SK-N-SH (cell line): ENCODE results near the gene CCDC80. TPM values are rescaled to one million over a fixed set of nuclear protein-coding genes. Genes with fewer than 3 reads are reported as not detected.
A peak's percentile ranks its signal among the peaks of the same experiment; 100 is the strongest.

Experiments used
- CTCF ChIA-PET: fragments of 300-600, 350-600 bp; formaldehyde crosslinking; extraction: SDS; loops from one replicate; lab custom pipeline; 2021; lab: Yijun Ruan, JAX
- POLR2A ChIA-PET: fragments of 350-600 bp; sonication (Branson Sonifier 250); formaldehyde crosslinking; extraction: SDS; loops from one replicate; lab custom pipeline; 2020; ENCODE audit warnings: antibody characterized with exemption, inconsistent platforms; lab: Yijun Ruan, JAX
- DNase-seq: peaks from one replicate; pipeline ENCODE4 v3.0.0; 2012
- H2AFZ ChIP-seq: fragments of 200-600 bp; sonication (generic); 2 replicates; pipeline ENCODE4 v1.8.1; 2016; ENCODE audit warnings: antibody characterized with exemption, mild to moderate bottlenecking, low read depth
- H3F3A ChIP-seq: fragments of 200-600 bp; sonication (generic); replicated peaks from 2 replicates; pipeline ENCODE3; 2016; ENCODE audit warnings: antibody characterized with exemption, mild to moderate bottlenecking; ENCODE audit not compliant: insufficient read depth
- H3K27ac ChIP-seq, 2 experiments: fragments of 200-500 bp in 1 of 2; fragments of 200-600 bp in 1 of 2; sonication (Bioruptor generic) in 1 of 2; sonication (generic), shearing (Covaris generic) in 1 of 2; 2 replicates each; pipeline versions ENCODE4 v1.5.1 to v1.6.1; 2014 to 2016; ENCODE audit warnings: low read depth in 2 of 2, inconsistent platforms in 1 of 2, low read length in 1 of 2, mild to moderate bottlenecking in 1 of 2, mixed read lengths in 1 of 2
- H3K27me3 ChIP-seq: fragments of 200-600 bp; sonication (generic), shearing (Covaris generic); 2 replicates; pipeline ENCODE4 v1.6.1; 2016; ENCODE audit warnings: mixed run types; ENCODE audit not compliant: insufficient read depth
- H3K36me3 ChIP-seq, 2 experiments: fragments of 200-500 bp in 1 of 2; fragments of 200-600 bp in 1 of 2; sonication (Bioruptor generic) in 1 of 2; sonication (generic) in 1 of 2; replicated peaks in 1 of 2; 2 replicates each; pipeline versions ENCODE3 to v1.5.1; 2014 to 2016; ENCODE audit warnings: low read length in 1 of 2, mild to moderate bottlenecking in 1 of 2; ENCODE audit not compliant: insufficient read depth in 2 of 2, control insufficient read depth in 1 of 2
- H3K4me1 ChIP-seq, 2 experiments: fragments of 200-500 bp in 1 of 2; fragments of 200-600 bp in 1 of 2; sonication (Bioruptor generic) in 1 of 2; sonication (generic), shearing (Covaris generic) in 1 of 2; 2 replicates each; pipeline versions ENCODE4 v1.5.1 to v1.6.1; 2014 to 2016; ENCODE audit warnings: low read depth in 1 of 2, low read length in 1 of 2, mixed run types in 1 of 2; ENCODE audit not compliant: insufficient read depth in 2 of 2, control insufficient read depth in 1 of 2
- H3K4me2 ChIP-seq: fragments of 200-600 bp; sonication (generic), shearing (Covaris generic); 2 replicates; pipeline ENCODE4 v1.6.1; 2017; ENCODE audit warnings: mixed run types
- H3K4me3 ChIP-seq, 2 experiments: fragments of 200-500 bp in 1 of 2; fragments of 200-600 bp in 1 of 2; sonication (Bioruptor generic) in 1 of 2; sonication (generic), shearing (Covaris generic) in 1 of 2; 2 replicates each; pipeline versions ENCODE4 v1.5.1 to v1.8.1; 2014 to 2016; ENCODE audit warnings: low read depth in 2 of 2, inconsistent platforms in 1 of 2, low read length in 1 of 2, mild to moderate bottlenecking in 1 of 2, mixed read lengths in 1 of 2, moderate library complexity in 1 of 2
- H3K79me2 ChIP-seq: fragments of 200-600 bp; sonication (generic); 2 replicates; pipeline ENCODE4 v1.8.1; 2017; ENCODE audit warnings: mild to moderate bottlenecking; ENCODE audit not compliant: insufficient read depth
- H3K9ac ChIP-seq: fragments of 200-600 bp; sonication (generic); 2 replicates; pipeline ENCODE4 v1.6.1; 2017; ENCODE audit warnings: mixed run types
- H3K9me2 ChIP-seq: fragments of 200-600 bp; sonication (generic); 2 replicates; pipeline ENCODE4 v1.6.1; 2017; ENCODE audit warnings: mixed run types
- H3K9me3 ChIP-seq: fragments of 200-600 bp; sonication (generic); 2 replicates; pipeline ENCODE4 v1.6.1; 2017; ENCODE audit warnings: mixed run types, mild to moderate bottlenecking, moderate library complexity
- H4K20me1 ChIP-seq: fragments of 200-600 bp; sonication (generic); 2 replicates; pipeline ENCODE4 v1.6.1; 2017; ENCODE audit warnings: mild to moderate bottlenecking, mixed run types; ENCODE audit not compliant: insufficient read depth
- ELF1 ChIP-seq: IDR thresholded peaks from 2 replicates; pipeline ENCODE4 v1.4.0; 2012
- EP300 ChIP-seq, 2 experiments: IDR thresholded peaks; 2 replicates each; pipeline versions ENCODE4 v1.4.0 to v1.6.1; 2012; ENCODE audit warnings: borderline replicate concordance in 1 of 2, low read depth in 1 of 2, low read length in 1 of 2
- EZH2phosphoT487 ChIP-seq: fragments of 200-600 bp; sonication (generic); IDR thresholded peaks from 2 replicates; pipeline ENCODE4 v1.6.1; 2017; ENCODE audit warnings: low read depth, mixed run types, mild to moderate bottlenecking, antibody characterized with exemption, moderate library complexity, borderline replicate concordance
- FOXJ3 ChIP-seq: sonication (generic); formaldehyde crosslinking; IDR thresholded peaks from 2 replicates; pipeline ENCODE4 v1.5.1; 2020; ENCODE audit warnings: mild to moderate bottlenecking, missing genetic modification reagents
- FOXM1 ChIP-seq: IDR thresholded peaks from 2 replicates; pipeline ENCODE4 v1.4.0; 2012; ENCODE audit warnings: low read depth, mild to moderate bottlenecking
- GABPA ChIP-seq: IDR thresholded peaks from 2 replicates; pipeline ENCODE4 v1.4.0; 2012; ENCODE audit warnings: low read depth, mild to moderate bottlenecking
- MXI1 ChIP-seq: IDR thresholded peaks from 2 replicates; pipeline ENCODE4 v1.6.1; 2012; ENCODE audit warnings: mild to moderate bottlenecking, low read depth, low read length, improper control_type of control experiment
- NRF1 ChIP-seq: IDR thresholded peaks from 2 replicates; pipeline ENCODE4 v1.6.1; 2012; ENCODE audit warnings: low read depth, mild to moderate bottlenecking, low read length
- POLR2AphosphoS5 ChIP-seq: IDR thresholded peaks from 2 replicates; pipeline ENCODE4 v1.6.1; 2012; ENCODE audit warnings: low read depth, low read length
- RAD21 ChIP-seq: IDR thresholded peaks from 2 replicates; pipeline ENCODE4 v1.6.1; 2012; ENCODE audit warnings: mild to moderate bottlenecking, low read length
- RCOR1 ChIP-seq: fragments of 150-350 bp; IDR thresholded peaks from 2 replicates; pipeline ENCODE4 v1.6.1; 2017; ENCODE audit warnings: antibody characterized with exemption, low read length
- RFX5 ChIP-seq: IDR thresholded peaks from 2 replicates; pipeline ENCODE4 v1.6.1; 2012; ENCODE audit warnings: mild to moderate bottlenecking, improper control_type of control experiment, low read length
- RXRA ChIP-seq: IDR thresholded peaks from 2 replicates; pipeline ENCODE4 v1.4.0; 2012; ENCODE audit warnings: low read depth, mild to moderate bottlenecking, borderline replicate concordance
- SMC3 ChIP-seq: IDR thresholded peaks from 2 replicates; pipeline ENCODE4 v1.6.1; 2012; ENCODE audit warnings: low read depth, low read length, improper control_type of control experiment
- TAF1 ChIP-seq: IDR thresholded peaks from 2 replicates; pipeline ENCODE4 v1.6.1; 2012; ENCODE audit warnings: low read depth, mild to moderate bottlenecking, low read length, moderate library complexity, borderline replicate concordance
- TCF12 ChIP-seq: IDR thresholded peaks from 2 replicates; pipeline ENCODE4 v1.4.0; 2012
- WGBS: methylation state at CpG from one replicate; pipeline ENCODE4 v1.1.6; 2017; ENCODE audit warnings: low lambda C conversion rate; 5-methylcytosine and 5-hydroxymethylcytosine counted together
- polyA plus RNA-seq, 3 experiments: library from polyadenylated mRNA; depleted of rRNA; stranded (reverse); fragments of >200 nt; gene quantifications; 2 replicates each; pipeline ENCODE4 v1.2.3, GENCODE V29; 2012
- TF ChIP-seq, protein P1 (sequence below): fragments of 150-350 bp; IDR thresholded peaks from 2 replicates; pipeline ENCODE4 v1.6.1; 2017; ENCODE audit warnings: antibody characterized with exemption, low read length, low read depth, borderline replicate concordance
- TF ChIP-seq, protein P2 (sequence below): IDR thresholded peaks from 2 replicates; pipeline ENCODE4 v1.4.0; 2012; ENCODE audit warnings: low read depth, borderline replicate concordance
- TF ChIP-seq, protein P3 (sequence below): IDR thresholded peaks from 2 replicates; pipeline ENCODE4 v1.4.0; 2012; ENCODE audit warnings: low read depth
- TF ChIP-seq, protein P4 (sequence below): IDR thresholded peaks from 2 replicates; pipeline ENCODE4 v1.6.1; 2012; ENCODE audit warnings: mild to moderate bottlenecking, low read depth, low read length, moderate library complexity

Gene CCDC80
- polyA plus RNA-seq, 1 of the 3 experiments (the other 2 are of a cell fraction): 83.4 TPM

DNA sequence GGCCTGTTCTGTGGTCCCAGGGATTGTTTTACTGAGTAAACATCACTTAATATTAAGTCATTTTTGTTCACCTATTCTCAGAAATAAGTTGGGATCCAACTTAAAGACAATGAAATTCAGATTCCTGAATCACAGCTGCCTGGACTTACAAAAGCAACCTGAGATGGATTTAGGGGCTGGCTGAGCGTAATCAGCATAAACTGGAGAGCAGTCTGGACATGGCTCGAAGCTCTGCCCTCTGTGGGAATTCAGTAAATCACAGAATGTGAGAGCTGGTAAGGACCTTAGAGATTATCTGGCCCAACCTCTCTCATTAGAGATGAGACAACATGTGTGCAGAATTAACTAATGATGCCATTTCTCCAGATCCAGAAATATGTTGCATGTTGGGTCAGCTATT is 23.7 kb downstream of the CCDC80 start:
- no peaks in the 10 kb centered on the region for H4K20me1 ChIP-seq
- no peak overlapping the region for H3K4me3 ChIP-seq
- H3K36me3 ChIP-seq: peaks cover 77 to 87% of the 10 kb centered on the region in 2 experiments
- no peak for DNase-seq
- no peak overlapping the region for H3K4me2 ChIP-seq
- H3K4me1 ChIP-seq: peaks cover 0 to 11% of the 10 kb centered on the region in 2 experiments; a peak in 1 of 4 replicates
- H3K79me2 ChIP-seq: peaks cover 19% of the 10 kb centered on the region
- 95% methylated on average over 2 of the region's 2 CpGs for WGBS
- H3K9me3 ChIP-seq: no peaks in the 10 kb centered on the region
- no peaks in the 10 kb centered on the region for H3K27me3 ChIP-seq
- ChIA-PET POLR2A (no interaction called here), CTCF (interaction anchor here (0.6 to 1.5 kb wide), 3 partner anchors 35 to 533 kb away, joined by 3 to 5 read pairs (median 3); no protein-coding TSS in a partner anchor)
- H3F3A ChIP-seq: peaks cover 15% of the 10 kb centered on the region
- no peak overlapping the region for H3K9ac ChIP-seq
- no peaks in the 10 kb centered on the region for H3K9me2 ChIP-seq
- H2AFZ ChIP-seq: no peak overlapping the region
- TF ChIP-seq MXI1 (no peak), GABPA (no peak), RFX5 (no peak), SMC3 (no peak)
- TF ChIP-seq, protein P1, sequence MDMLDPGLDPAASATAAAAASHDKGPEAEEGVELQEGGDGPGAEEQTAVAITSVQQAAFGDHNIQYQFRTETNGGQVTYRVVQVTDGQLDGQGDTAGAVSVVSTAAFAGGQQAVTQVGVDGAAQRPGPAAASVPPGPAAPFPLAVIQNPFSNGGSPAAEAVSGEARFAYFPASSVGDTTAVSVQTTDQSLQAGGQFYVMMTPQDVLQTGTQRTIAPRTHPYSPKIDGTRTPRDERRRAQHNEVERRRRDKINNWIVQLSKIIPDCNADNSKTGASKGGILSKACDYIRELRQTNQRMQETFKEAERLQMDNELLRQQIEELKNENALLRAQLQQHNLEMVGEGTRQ: no peak
- H3K27ac ChIP-seq: peak overlapping the region in 1 of 2 experiments; percentile 30; a peak in 2 of 4 replicates

DNA sequence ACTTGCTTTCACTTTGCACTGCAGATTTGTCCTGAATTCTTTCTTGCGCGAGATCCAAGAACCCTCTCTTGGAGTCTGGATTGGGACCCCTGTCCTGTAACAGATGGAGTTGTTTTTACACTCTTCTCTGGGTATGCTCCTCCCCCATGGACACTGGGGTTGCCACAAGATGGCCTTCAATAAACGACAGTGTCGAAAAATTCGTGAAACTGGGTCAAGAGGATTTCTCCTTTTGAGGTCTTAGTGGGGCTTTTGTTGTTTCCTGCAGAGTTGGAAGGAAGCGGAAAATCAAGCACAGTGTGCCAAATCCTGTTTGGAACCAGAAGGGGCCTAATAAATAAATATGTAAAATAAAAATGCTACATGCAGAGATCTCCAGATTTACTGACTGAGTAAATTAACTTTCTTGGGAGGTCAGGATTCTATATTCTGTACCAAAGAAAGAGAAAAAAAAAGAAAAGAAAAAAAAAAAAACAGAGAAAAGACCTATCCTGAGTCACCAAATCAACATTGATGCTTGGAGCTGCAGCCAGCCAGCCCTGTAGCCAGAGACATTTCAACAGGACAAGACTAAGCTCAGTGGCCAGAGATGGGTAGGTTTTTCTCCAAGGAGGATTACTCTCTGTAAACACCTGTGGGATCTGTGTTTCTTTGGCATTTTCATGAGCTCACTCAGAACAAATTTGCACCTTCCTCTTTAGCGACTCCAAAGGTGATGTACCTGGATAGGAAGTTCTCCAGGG is 24.8 kb downstream of the CCDC80 start:
- Histone ChIP-seq H3K9ac (no peak overlapping the region), H3K4me2 (no peak overlapping the region), H3K9me3 (no peaks in the 10 kb centered on the region), H3K9me2 (no peaks in the 10 kb centered on the region), H2AFZ (no peak overlapping the region), H3K4me3 (no peak overlapping the region), H3K4me1 (peaks cover 0 to 11% of the 10 kb centered on the region in 2 experiments; a peak in 1 of 4 replicates), H3K27ac (peak overlapping the region in 1 of 2 experiments; percentile 30; a peak in 1 of 4 replicates), H3K79me2 (peaks cover 8% of the 10 kb centered on the region), H3K27me3 (no peaks in the 10 kb centered on the region), H3K36me3 (peaks cover 77 to 87% of the 10 kb centered on the region in 2 experiments), H4K20me1 (no peaks in the 10 kb centered on the region), H3F3A (peaks cover 15% of the 10 kb centered on the region)
- WGBS: 81% methylated on average over 7 of the region's 7 CpGs
- DNase-seq: no peak
- CTCF ChIA-PET: interaction anchor here (1.5 kb wide), 1 partner anchor 34 kb away, joined by 5 read pairs; no protein-coding TSS in a partner anchor
- POLR2A ChIA-PET: no interaction called here
- no peak for TF ChIP-seq POLR2AphosphoS5
- no peak for TF ChIP-seq RXRA
- TF ChIP-seq FOXM1: no peak
- TF ChIP-seq ELF1: no peak
- no peak for TF ChIP-seq EZH2phosphoT487
- TF ChIP-seq, protein P2, sequence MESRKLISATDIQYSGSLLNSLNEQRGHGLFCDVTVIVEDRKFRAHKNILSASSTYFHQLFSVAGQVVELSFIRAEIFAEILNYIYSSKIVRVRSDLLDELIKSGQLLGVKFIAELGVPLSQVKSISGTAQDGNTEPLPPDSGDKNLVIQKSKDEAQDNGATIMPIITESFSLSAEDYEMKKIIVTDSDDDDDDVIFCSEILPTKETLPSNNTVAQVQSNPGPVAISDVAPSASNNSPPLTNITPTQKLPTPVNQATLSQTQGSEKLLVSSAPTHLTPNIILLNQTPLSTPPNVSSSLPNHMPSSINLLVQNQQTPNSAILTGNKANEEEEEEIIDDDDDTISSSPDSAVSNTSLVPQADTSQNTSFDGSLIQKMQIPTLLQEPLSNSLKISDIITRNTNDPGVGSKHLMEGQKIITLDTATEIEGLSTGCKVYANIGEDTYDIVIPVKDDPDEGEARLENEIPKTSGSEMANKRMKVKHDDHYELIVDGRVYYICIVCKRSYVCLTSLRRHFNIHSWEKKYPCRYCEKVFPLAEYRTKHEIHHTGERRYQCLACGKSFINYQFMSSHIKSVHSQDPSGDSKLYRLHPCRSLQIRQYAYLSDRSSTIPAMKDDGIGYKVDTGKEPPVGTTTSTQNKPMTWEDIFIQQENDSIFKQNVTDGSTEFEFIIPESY: no peak
- TF ChIP-seq RAD21: no peak
- TF ChIP-seq EP300 (IDR thresholded peaks at IDR 0.05; ENCODE audit: borderline replicate concordance in 1 of 2, low read depth in 1 of 2, low read length in 1 of 2): no peak
- no peak for TF ChIP-seq NRF1
- no peak for TF ChIP-seq TCF12
- no peak for TF ChIP-seq FOXJ3 (CRISPR knock-in tag)
- no peak for TF ChIP-seq RFX5
- TF ChIP-seq RCOR1: no peak
- TF ChIP-seq, protein P3, sequence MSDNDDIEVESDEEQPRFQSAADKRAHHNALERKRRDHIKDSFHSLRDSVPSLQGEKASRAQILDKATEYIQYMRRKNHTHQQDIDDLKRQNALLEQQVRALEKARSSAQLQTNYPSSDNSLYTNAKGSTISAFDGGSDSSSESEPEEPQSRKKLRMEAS: no peak
- TF ChIP-seq TAF1: no peak
- TF ChIP-seq GABPA: no peak
- TF ChIP-seq, protein P4, sequence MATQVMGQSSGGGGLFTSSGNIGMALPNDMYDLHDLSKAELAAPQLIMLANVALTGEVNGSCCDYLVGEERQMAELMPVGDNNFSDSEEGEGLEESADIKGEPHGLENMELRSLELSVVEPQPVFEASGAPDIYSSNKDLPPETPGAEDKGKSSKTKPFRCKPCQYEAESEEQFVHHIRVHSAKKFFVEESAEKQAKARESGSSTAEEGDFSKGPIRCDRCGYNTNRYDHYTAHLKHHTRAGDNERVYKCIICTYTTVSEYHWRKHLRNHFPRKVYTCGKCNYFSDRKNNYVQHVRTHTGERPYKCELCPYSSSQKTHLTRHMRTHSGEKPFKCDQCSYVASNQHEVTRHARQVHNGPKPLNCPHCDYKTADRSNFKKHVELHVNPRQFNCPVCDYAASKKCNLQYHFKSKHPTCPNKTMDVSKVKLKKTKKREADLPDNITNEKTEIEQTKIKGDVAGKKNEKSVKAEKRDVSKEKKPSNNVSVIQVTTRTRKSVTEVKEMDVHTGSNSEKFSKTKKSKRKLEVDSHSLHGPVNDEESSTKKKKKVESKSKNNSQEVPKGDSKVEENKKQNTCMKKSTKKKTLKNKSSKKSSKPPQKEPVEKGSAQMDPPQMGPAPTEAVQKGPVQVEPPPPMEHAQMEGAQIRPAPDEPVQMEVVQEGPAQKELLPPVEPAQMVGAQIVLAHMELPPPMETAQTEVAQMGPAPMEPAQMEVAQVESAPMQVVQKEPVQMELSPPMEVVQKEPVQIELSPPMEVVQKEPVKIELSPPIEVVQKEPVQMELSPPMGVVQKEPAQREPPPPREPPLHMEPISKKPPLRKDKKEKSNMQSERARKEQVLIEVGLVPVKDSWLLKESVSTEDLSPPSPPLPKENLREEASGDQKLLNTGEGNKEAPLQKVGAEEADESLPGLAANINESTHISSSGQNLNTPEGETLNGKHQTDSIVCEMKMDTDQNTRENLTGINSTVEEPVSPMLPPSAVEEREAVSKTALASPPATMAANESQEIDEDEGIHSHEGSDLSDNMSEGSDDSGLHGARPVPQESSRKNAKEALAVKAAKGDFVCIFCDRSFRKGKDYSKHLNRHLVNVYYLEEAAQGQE: no peak
